ENCODE measurements around the gene TMEM51. TPM values are rescaled to one million over a fixed set of nuclear protein-coding genes. Genes with fewer than 3 reads are reported as not detected.

The TMEM51 gene
- total RNA-seq, 1 donor from 2014 or later, result 86.7 TPM

- no peak for DNase-seq (ENCODE audit: low read depth)
- no peak overlapping the region for H3K4me3 ChIP-seq (ENCODE audit: low read depth, low read length)
- TF ChIP-seq, protein P1, sequence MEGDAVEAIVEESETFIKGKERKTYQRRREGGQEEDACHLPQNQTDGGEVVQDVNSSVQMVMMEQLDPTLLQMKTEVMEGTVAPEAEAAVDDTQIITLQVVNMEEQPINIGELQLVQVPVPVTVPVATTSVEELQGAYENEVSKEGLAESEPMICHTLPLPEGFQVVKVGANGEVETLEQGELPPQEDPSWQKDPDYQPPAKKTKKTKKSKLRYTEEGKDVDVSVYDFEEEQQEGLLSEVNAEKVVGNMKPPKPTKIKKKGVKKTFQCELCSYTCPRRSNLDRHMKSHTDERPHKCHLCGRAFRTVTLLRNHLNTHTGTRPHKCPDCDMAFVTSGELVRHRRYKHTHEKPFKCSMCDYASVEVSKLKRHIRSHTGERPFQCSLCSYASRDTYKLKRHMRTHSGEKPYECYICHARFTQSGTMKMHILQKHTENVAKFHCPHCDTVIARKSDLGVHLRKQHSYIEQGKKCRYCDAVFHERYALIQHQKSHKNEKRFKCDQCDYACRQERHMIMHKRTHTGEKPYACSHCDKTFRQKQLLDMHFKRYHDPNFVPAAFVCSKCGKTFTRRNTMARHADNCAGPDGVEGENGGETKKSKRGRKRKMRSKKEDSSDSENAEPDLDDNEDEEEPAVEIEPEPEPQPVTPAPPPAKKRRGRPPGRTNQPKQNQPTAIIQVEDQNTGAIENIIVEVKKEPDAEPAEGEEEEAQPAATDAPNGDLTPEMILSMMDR (conservative IDR thresholded peaks at IDR 0.05; ENCODE audit: low read depth, low read length), result no peak
Observed at GRCh38 chr1:15156807-15157380, 3.3 kb downstream of the TMEM51 start.

DNA sequence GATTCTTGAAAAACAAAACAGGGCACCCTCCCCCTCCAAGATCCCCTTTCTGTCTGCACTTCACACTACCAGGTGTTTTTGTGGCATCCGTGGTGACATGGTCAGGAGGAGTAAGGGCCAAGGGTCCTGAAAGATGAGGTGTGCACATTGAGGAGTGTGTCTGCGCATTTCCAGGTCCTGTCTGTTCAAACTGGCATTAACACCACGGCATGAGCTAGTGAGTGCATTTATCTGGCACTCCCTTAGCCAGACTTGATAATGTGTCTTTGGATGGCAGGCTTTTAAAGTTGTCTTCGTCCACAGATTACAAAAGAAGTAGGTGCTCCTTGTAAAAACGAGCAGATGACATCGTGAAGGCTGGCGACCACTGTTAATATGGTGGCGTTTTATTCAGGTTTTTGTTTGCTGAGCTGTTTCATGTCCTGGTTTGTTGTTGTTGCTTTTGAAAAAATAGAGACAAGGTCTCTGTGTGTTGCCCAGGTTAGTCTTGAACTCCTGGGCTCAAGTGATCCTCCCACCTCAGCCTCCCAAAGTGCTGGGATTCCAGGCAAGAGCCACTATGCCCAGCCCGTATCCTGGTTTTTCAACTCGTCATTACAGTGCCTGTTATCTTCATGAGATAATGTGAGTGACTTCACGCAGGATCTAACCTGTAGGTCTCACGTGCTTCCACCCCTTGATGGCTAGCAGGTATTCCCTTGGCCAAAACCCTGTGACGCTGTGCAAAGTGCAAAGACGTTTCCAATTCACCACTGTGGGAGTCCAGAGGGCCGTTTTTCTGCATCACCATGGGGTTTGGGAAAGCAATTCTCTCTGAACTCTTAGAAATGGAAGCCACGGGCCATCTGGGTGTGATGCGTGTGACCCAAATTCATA, 4.2 kb downstream of the TMEM51 start:
- DNase-seq (ENCODE audit: low read depth), result no peak
- TF ChIP-seq, protein P1 (conservative IDR thresholded peaks at IDR 0.05; ENCODE audit: low read depth, low read length), result no peak
- peak overlapping the region; percentile 36 for H3K4me3 ChIP-seq (ENCODE audit: low read depth, low read length)

- peak overlapping the region; percentile 36 for H3K4me3 ChIP-seq (ENCODE audit: low read depth, low read length)
- peak; percentile 87 for DNase-seq (ENCODE audit: low read depth)
- TF ChIP-seq, protein P1 (conservative IDR thresholded peaks at IDR 0.05; ENCODE audit: low read depth, low read length), result no peak
Observed at GRCh38 chr1:15158506-15159165, 5.1 kb downstream of the TMEM51 start.

DNA sequence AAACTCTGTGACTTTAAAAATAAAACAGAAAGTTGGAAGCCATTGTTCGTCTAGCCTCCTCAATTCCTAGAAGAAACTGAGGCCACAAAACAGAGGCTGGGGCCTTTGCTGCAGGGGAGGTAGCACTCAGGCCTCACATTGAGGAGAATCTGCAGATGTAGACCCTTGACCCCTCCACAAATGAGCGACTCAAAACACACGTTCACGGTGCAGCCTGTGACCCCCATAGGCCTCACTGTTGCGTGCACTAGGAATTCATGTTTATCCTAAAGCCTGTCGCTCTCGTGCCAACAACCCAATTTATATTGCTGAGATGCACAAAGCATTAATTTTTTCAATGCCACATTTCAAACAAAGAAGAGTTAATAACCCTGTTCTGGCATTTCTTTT, 5.6 kb downstream of the TMEM51 start:
- TF ChIP-seq, protein P1 (conservative IDR thresholded peaks at IDR 0.05; ENCODE audit: low read depth, low read length), result no peak
- no peak for DNase-seq (ENCODE audit: low read depth)
- H3K4me3 ChIP-seq (ENCODE audit: low read depth, low read length), result peak overlapping the region; percentile 2

DNA sequence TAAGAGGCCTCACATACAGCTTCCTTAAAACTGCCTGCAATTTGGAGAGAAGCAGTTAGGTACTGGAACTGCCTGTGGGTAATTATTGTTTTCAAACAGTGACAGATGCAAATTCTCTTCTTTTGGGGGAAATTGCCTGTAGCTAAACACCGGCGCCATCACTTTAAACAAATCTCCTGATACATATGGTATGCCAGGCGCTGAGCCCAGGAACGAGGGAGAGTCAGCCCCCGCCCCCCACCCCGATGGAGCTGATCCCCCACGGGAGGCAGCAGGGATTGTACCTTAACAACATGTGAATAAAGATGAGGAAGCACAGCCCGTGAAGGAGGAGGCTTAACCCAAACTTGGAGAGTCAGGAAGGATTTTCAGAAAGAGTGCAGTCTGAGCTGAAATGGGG, 7.1 kb downstream of the TMEM51 start:
- H3K4me3 ChIP-seq (ENCODE audit: low read depth, low read length), result no peak overlapping the region
- DNase-seq (ENCODE audit: low read depth), result no peak
- TF ChIP-seq, protein P1 (conservative IDR thresholded peaks at IDR 0.05; ENCODE audit: low read depth, low read length), result no peak

DNA sequence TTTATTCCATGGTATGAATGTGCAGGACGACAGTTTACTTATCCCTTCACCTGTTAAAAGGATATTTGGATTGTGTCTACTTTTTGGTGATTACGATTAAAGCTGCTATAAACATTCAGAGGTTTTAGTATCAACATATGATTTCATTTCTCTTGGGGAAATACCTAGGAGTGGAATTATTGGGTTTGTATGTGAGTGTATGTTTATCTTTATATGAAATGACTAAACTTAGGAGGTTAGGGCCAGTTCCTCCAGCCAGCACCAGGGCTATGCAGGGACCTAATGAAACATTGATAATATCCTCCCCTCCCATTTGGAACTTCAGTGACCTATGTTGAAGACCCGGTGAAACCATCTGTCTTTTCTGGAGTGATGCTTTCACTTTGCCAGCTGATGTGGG, 13.8 kb downstream of the TMEM51 start:
- DNase-seq (ENCODE audit: low read depth), result no peak
- H3K4me3 ChIP-seq (ENCODE audit: low read depth, low read length), result no peak overlapping the region
- TF ChIP-seq, protein P1 (conservative IDR thresholded peaks at IDR 0.05; ENCODE audit: low read depth, low read length), result no peak

All from epithelial cell of proximal tubule (primary cell).